GM12878 (cell line): ENCODE results near the gene IL6R. TPM values are rescaled to one million over a fixed set of nuclear protein-coding genes. Genes with fewer than 3 reads are reported as not detected.

Source experiments
- ATAC-seq: fragments of 200-7000 bp; cut with Tn5 transposase; 3 replicates; pipeline ENCODE4 v1.9.1; 2020; ENCODE audit warnings: mild to moderate bottlenecking, moderate library complexity
- BruUV-seq: library from RNA; stranded (reverse); fragments of 400-500 nt; replicated peaks from 2 replicates; lab custom pipeline; 2021; lab: Mats Ljungman, UMichigan
- CTCF ChIA-PET: fragments of 300-600 bp; sonication (Branson Sonifier 250); formaldehyde crosslinking; extraction: SDS; loops from one replicate; lab custom pipeline; 2021; ENCODE audit warnings: inconsistent platforms; lab: Yijun Ruan, JAX
- POLR2A ChIA-PET: fragments of 350-600 bp; formaldehyde crosslinking; extraction: SDS; loops from one replicate; lab custom pipeline; 2021; ENCODE audit warnings: inconsistent platforms; lab: Charles Lee
- RAD21 ChIA-PET: fragments of 300-600 bp; sonication (Branson Sonifier 250); formaldehyde crosslinking; loops from one replicate; lab custom pipeline; 2023; ENCODE audit warnings: antibody characterized with exemption; ENCODE audit not compliant: unreplicated experiment; lab: Charles Lee
- SMC1A ChIA-PET: fragments of 300-600 bp; sonication (Branson Sonifier 250); formaldehyde crosslinking; loops from one replicate; lab custom pipeline; 2023; ENCODE audit not compliant: unreplicated experiment, uncharacterized antibody; lab: Charles Lee
- DNase-seq: peaks from one replicate; pipeline ENCODE4 v3.0.0-alpha.2; 2011; ENCODE audit warnings: low read depth, low spot score
- FAIRE-seq: peaks from 3 replicates; lab custom pipeline; 2011; peaks lifted over from hg19 to GRCh38; lab: Jason Lieb, UNC
- H2AFZ ChIP-seq: 2 replicates; pipeline ENCODE4 v1.6.0; 2011; ENCODE audit warnings: low read depth, low read length, control low read depth; ENCODE audit not compliant: control insufficient read depth
- H3K27ac ChIP-seq: 2 replicates; pipeline ENCODE4 v1.5.1; 2011; ENCODE audit warnings: control low read depth; ENCODE audit not compliant: control insufficient read depth, insufficient read depth
- H3K27me3 ChIP-seq, 2 experiments: replicated peaks in 1 of 2; 2 replicates each; pipeline versions ENCODE4 v1.6.0 to v1.6.1; 2011; ENCODE audit warnings: low read length in 1 of 2; ENCODE audit not compliant: control insufficient read depth in 2 of 2, insufficient read depth in 2 of 2
- H3K36me3 ChIP-seq, 2 experiments: 2 replicates each; pipeline ENCODE4 v1.5.1; 2011; ENCODE audit warnings: low read length in 1 of 2; ENCODE audit not compliant: control insufficient read depth in 2 of 2, insufficient read depth in 2 of 2
- H3K4me1 ChIP-seq: 2 replicates; pipeline ENCODE4 v1.6.1; 2011; ENCODE audit warnings: mild to moderate bottlenecking, low read length, moderate library complexity, mixed read lengths; ENCODE audit not compliant: control insufficient read depth, insufficient read depth
- H3K4me2 ChIP-seq: 2 replicates; pipeline ENCODE4 v1.6.0; 2011; ENCODE audit warnings: control low read depth; ENCODE audit not compliant: control insufficient read depth, insufficient read depth
- H3K4me3 ChIP-seq: fragments of 200-600 bp; sonication (generic); 2 replicates; pipeline ENCODE4 v1.5.1; 2016
- H3K79me2 ChIP-seq: 2 replicates; pipeline ENCODE4 v1.6.0; 2011; ENCODE audit warnings: low read length; ENCODE audit not compliant: control insufficient read depth, insufficient read depth
- H3K9ac ChIP-seq: 2 replicates; pipeline ENCODE4 v1.8.0; 2011; ENCODE audit warnings: low read length, control low read depth, mixed read lengths; ENCODE audit not compliant: control insufficient read depth, insufficient read depth
- H3K9me3 ChIP-seq: replicated peaks from 3 replicates; pipeline ENCODE4 v1.5.1; 2011; ENCODE audit warnings: mild to moderate bottlenecking, low read length; ENCODE audit not compliant: control insufficient read depth, insufficient read depth
- H4K20me1 ChIP-seq: 2 replicates; pipeline ENCODE4 v1.6.0; 2011; ENCODE audit not compliant: control insufficient read depth, insufficient read depth
- DPF2 ChIP-seq: fragments of 450-650 bp; IDR thresholded peaks from 2 replicates; pipeline ENCODE4 v1.6.1; 2017; ENCODE audit warnings: mild to moderate bottlenecking
- E4F1 ChIP-seq: fragments of 450-650 bp; IDR thresholded peaks from 2 replicates; pipeline ENCODE4 v1.6.1; 2018; ENCODE audit warnings: borderline replicate concordance, mild to moderate bottlenecking; ENCODE audit not compliant: partially characterized antibody
- JUND ChIP-seq: IDR thresholded peaks from 2 replicates; pipeline ENCODE4 v1.6.1; 2012; ENCODE audit warnings: low read depth, mild to moderate bottlenecking, low read length, improper control_type of control experiment, moderate library complexity
- WGBS: methylation state at CpG from one replicate; pipeline ENCODE4 v1.1.6; 2016; ENCODE audit warnings: low lambda C conversion rate; ENCODE audit not compliant: insufficient replicate concordance, insufficient coverage; ENCODE audit errors: missing lambda C conversion rate; 5-methylcytosine and 5-hydroxymethylcytosine counted together
- in situ Hi-C: fragments of 300-500 bp; cut with MboI; formaldehyde crosslinking; loops from 9 replicates; pipeline ENCODE4 v1.14.3; 2018; ENCODE audit warnings: mixed read lengths
- intact Hi-C: fragments of 100-400 bp; cut with micrococcal nuclease; formaldehyde crosslinking; loops from one replicate; pipeline ENCODE4 v1.14.2; 2022; ENCODE audit not compliant: unreplicated experiment
- polyA plus RNA-seq, 11 experiments: library from polyadenylated mRNA; depleted of rRNA in 4 of 11; unstranded in 6 of 11; stranded (reverse) in 5 of 11; fragments of >200 nt; fragmentation: Nextera tagmentation in 4 of 11; fragmentation: Illumina TruSeq in 1 of 11; extraction: Ambion mirVana in 4 of 11; extraction: Trizol in 1 of 11; gene quantifications; 1 replicate in 1 of 11; 2 replicates in 10 of 11; pipeline versions ENCODE4 v1.2.1 to v1.2.3, GENCODE V29; 2011 to 2016; ENCODE audit warnings: inconsistent platforms in 2 of 11, missing spikeins in 2 of 11, low read depth in 1 of 11
- total RNA-seq, 4 experiments: library from RNA; depleted of rRNA in 3 of 4; stranded (reverse); fragments of >200 nt in 3 of 4; fragmentation: Illumina TruSeq in 1 of 4; extraction: Trizol in 1 of 4; gene quantifications; 2 replicates each; pipeline versions ENCODE4 v1.2.1 to v1.2.3, GENCODE V29; 2013 to 2021

The IL6R gene
- total and polyA plus RNA-seq, 10 of the 15 experiments (the other 5 are each of a cell fraction or from before 2014, with no cell fraction given): 1.9 to 43.4 (median 17.5) TPM

- H3K4me3 ChIP-seq: no peak overlapping the region
- intact Hi-C loops: no loop called here
- no peaks in the 10 kb centered on the region for H3K9me3 ChIP-seq
- DNase-seq (no peak), FAIRE-seq (no peak), ATAC-seq (no peak)
- RAD21 ChIA-PET: interaction anchor here (0.8 kb wide), 1 partner anchor 20 kb away, joined by 3 read pairs; no protein-coding TSS in a partner anchor
- CTCF ChIA-PET: interaction anchor here (1.6 kb wide), 1 partner anchor 16 kb away, joined by 5 read pairs; no protein-coding TSS in a partner anchor
- POLR2A ChIA-PET: no interaction called here
- SMC1A ChIA-PET: interaction anchor here (1.2 to 1.6 kb wide), 2 partner anchors 13 to 16 kb away, joined by 3 to 7 read pairs; no protein-coding TSS in a partner anchor
- no peak for TF ChIP-seq JUND
- TF ChIP-seq DPF2: no peak
- no peak for TF ChIP-seq E4F1
- H3K27me3 ChIP-seq: no peaks in the 10 kb centered on the region
- in situ Hi-C loops: no loop called here
- WGBS: 97% methylated on average over 4 of the region's 5 CpGs
- H3K27ac ChIP-seq: no peak overlapping the region
- no peak overlapping the region for H3K4me2 ChIP-seq
- no peaks in the 10 kb centered on the region for H3K36me3 ChIP-seq
- BruUV-seq: no TSS peak
- no peak overlapping the region for H2AFZ ChIP-seq
- H3K9ac ChIP-seq: no peak overlapping the region
- no peaks in the 10 kb centered on the region; the same call in 1 of the 2 replicates for H4K20me1 ChIP-seq
- H3K4me1 ChIP-seq: peaks cover 19% of the 10 kb centered on the region
- no peaks in the 10 kb centered on the region; the same call in 1 of the 2 replicates for H3K79me2 ChIP-seq
Measured at GRCh38 chr1:154423304-154423987, 18.3 kb downstream of the IL6R start.
